HepG2 (cell line): ENCODE results near the gene CIB1. TPM values are rescaled to one million over a fixed set of nuclear protein-coding genes. Genes with fewer than 3 reads are reported as not detected.

ENCODE experiments used
- BCL6 ChIP-seq: IDR thresholded peaks from 2 replicates; pipeline ENCODE4 v1.6.1; 2016; ENCODE audit warnings: missing genetic modification reagents, missing compliant biosample characterization
- MIER3 ChIP-seq: IDR thresholded peaks from 2 replicates; pipeline ENCODE4 v1.6.1; 2016; ENCODE audit warnings: missing compliant biosample characterization, borderline replicate concordance
- SIN3A ChIP-seq: IDR thresholded peaks from 2 replicates; pipeline ENCODE4 v1.6.1; 2011; ENCODE audit warnings: low read depth, mild to moderate bottlenecking, control low read depth, low read length, borderline replicate concordance
- THAP11 ChIP-seq: IDR thresholded peaks from 2 replicates; pipeline ENCODE4 v1.6.1; 2016; ENCODE audit warnings: missing biosample characterization, missing genetic modification reagents
- THAP7 ChIP-seq: sonication (generic); formaldehyde crosslinking; IDR thresholded peaks from 2 replicates; pipeline ENCODE4 v1.8.1; 2023; ENCODE audit warnings: mild to moderate bottlenecking, missing genetic modification reagents
- ZBTB44 ChIP-seq: sonication (generic); formaldehyde crosslinking; IDR thresholded peaks from 2 replicates; pipeline ENCODE4 v1.4.0; 2020; ENCODE audit warnings: missing genetic modification reagents
- ZFX ChIP-seq: sonication (generic); formaldehyde crosslinking; IDR thresholded peaks from 2 replicates; pipeline ENCODE4 v1.4.0; 2020; ENCODE audit warnings: mild to moderate bottlenecking, low read depth, missing genetic modification reagents, moderate library complexity
- ZNF367 ChIP-seq: sonication (generic); formaldehyde crosslinking; IDR thresholded peaks from 2 replicates; pipeline ENCODE4 v1.4.0; 2020; ENCODE audit warnings: missing genetic modification reagents, borderline replicate concordance
- ZNF44 ChIP-seq: sonication (generic); formaldehyde crosslinking; IDR thresholded peaks from 2 replicates; pipeline ENCODE4 v1.5.1; 2020; ENCODE audit warnings: mild to moderate bottlenecking, missing genetic modification reagents
- ZNF672 ChIP-seq: sonication (generic); formaldehyde crosslinking; IDR thresholded peaks from 2 replicates; pipeline ENCODE4 v1.8.1; 2022; ENCODE audit warnings: missing genetic modification reagents
- ZNF691 ChIP-seq: sonication (generic); formaldehyde crosslinking; IDR thresholded peaks from 2 replicates; pipeline ENCODE4 v1.4.0; 2020; ENCODE audit warnings: missing genetic modification reagents, low read depth, mild to moderate bottlenecking, borderline replicate concordance
- ZNF724P ChIP-seq: sonication (generic); formaldehyde crosslinking; IDR thresholded peaks from 2 replicates; pipeline ENCODE4 v1.8.0; 2022; ENCODE audit warnings: missing genetic modification reagents, borderline replicate concordance
- ZNF879 ChIP-seq: sonication (generic); formaldehyde crosslinking; IDR thresholded peaks from 2 replicates; pipeline ENCODE4 v1.8.1; 2023; ENCODE audit warnings: missing genetic modification reagents
- ZSCAN9 ChIP-seq: IDR thresholded peaks from 2 replicates; pipeline ENCODE4 v1.6.1; 2016; ENCODE audit warnings: borderline replicate concordance
- polyA plus RNA-seq, 8 experiments: library from polyadenylated mRNA; depleted of rRNA in 3 of 8; stranded (reverse) in 7 of 8; unstranded in 1 of 8; fragments of >200 nt; fragmentation: Illumina TruSeq in 4 of 8; extraction: Trizol in 4 of 8; gene quantifications; 2 replicates each; pipeline versions ENCODE4 v1.2.1 to v1.2.3, GENCODE V29; 2011 to 2016; ENCODE audit warnings: low read depth in 4 of 8, missing spikeins in 1 of 8, mixed read lengths in 1 of 8; ENCODE audit not compliant: insufficient read depth in 1 of 8
- total RNA-seq, 5 experiments: library from RNA; depleted of rRNA; stranded (reverse); fragments of >200 nt; fragmentation: Illumina TruSeq; extraction: Trizol; gene quantifications; 2 replicates each; pipeline ENCODE4 v1.2.3, GENCODE V29; 2016; ENCODE audit warnings: low read depth in 1 of 5
- TF ChIP-seq, protein P1 (sequence below): sonication (generic); formaldehyde crosslinking; IDR thresholded peaks from 2 replicates; pipeline ENCODE4 v1.5.0; 2020; ENCODE audit warnings: mild to moderate bottlenecking, missing genetic modification reagents, borderline replicate concordance
- TF ChIP-seq, protein P2 (sequence below): IDR thresholded peaks from 2 replicates; pipeline ENCODE4 v1.6.1; 2016; ENCODE audit warnings: missing biosample characterization, missing genetic modification reagents, low read depth

CIB1 gene
- total and polyA plus RNA-seq, 2 of the 13 experiments (the other 11 are each of a cell fraction or from before 2014, with no cell fraction given) = 38.7 to 72.7 TPM

DNA sequence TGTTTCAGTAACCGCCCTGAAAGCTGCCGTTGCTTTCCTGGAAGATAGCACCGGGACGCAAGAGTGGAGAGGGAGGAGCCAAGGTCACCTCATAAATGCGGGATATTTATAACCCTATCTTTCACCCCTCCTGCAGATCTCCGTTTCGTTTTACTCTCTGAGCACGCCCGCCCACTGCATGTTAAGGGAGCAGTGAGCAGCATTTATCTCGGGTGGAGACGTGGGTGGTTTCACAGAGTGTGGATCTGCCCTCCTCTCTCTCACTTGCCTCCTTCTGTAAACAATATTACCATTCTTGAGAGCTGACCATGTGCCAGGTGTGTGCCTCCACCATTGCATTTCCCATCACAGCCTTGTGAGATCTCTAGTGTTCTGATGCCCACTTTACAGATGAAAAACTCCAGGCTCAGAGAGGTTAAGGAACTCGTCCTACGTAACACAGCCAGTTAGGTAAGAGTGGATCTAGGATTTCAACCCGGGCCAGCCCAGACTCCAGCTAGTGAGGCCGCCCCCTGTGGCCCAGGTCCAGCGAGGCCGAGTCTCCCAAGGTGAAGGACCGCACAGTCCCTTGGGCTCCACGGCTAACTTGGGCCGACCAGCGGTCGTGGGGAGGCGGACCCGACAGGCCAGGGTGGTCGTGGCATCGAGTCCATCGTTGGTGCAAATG lies 49.5 kb downstream of the CIB1 start (continued):
- TF ChIP-seq, protein P1, sequence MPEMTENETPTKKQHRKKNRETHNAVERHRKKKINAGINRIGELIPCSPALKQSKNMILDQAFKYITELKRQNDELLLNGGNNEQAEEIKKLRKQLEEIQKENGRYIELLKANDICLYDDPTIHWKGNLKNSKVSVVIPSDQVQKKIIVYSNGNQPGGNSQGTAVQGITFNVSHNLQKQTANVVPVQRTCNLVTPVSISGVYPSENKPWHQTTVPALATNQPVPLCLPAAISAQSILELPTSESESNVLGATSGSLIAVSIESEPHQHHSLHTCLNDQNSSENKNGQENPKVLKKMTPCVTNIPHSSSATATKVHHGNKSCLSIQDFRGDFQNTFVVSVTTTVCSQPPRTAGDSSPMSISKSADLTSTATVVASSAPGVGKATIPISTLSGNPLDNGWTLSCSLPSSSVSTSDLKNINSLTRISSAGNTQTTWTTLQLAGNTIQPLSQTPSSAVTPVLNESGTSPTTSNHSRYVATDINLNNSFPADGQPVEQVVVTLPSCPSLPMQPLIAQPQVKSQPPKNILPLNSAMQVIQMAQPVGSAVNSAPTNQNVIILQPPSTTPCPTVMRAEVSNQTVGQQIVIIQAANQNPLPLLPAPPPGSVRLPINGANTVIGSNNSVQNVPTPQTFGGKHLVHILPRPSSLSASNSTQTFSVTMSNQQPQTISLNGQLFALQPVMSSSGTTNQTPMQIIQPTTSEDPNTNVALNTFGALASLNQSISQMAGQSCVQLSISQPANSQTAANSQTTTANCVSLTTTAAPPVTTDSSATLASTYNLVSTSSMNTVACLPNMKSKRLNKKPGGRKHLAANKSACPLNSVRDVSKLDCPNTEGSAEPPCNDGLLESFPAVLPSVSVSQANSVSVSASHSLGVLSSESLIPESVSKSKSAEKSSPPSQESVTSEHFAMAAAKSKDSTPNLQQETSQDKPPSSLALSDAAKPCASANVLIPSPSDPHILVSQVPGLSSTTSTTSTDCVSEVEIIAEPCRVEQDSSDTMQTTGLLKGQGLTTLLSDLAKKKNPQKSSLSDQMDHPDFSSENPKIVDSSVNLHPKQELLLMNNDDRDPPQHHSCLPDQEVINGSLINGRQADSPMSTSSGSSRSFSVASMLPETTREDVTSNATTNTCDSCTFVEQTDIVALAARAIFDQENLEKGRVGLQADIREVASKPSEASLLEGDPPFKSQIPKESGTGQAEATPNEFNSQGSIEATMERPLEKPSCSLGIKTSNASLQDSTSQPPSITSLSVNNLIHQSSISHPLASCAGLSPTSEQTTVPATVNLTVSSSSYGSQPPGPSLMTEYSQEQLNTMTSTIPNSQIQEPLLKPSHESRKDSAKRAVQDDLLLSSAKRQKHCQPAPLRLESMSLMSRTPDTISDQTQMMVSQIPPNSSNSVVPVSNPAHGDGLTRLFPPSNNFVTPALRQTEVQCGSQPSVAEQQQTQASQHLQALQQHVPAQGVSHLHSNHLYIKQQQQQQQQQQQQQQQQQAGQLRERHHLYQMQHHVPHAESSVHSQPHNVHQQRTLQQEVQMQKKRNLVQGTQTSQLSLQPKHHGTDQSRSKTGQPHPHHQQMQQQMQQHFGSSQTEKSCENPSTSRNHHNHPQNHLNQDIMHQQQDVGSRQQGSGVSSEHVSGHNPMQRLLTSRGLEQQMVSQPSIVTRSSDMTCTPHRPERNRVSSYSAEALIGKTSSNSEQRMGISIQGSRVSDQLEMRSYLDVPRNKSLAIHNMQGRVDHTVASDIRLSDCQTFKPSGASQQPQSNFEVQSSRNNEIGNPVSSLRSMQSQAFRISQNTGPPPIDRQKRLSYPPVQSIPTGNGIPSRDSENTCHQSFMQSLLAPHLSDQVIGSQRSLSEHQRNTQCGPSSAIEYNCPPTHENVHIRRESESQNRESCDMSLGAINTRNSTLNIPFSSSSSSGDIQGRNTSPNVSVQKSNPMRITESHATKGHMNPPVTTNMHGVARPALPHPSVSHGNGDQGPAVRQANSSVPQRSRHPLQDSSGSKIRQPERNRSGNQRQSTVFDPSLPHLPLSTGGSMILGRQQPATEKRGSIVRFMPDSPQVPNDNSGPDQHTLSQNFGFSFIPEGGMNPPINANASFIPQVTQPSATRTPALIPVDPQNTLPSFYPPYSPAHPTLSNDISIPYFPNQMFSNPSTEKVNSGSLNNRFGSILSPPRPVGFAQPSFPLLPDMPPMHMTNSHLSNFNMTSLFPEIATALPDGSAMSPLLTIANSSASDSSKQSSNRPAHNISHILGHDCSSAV (CRISPR knock-in tag) = no peak
- TF ChIP-seq THAP7 (CRISPR knock-in tag) = no peak
- 0 out of 2 replicates have a peak, but pooled peaks have one; percentile 52 for TF ChIP-seq ZNF724P (CRISPR knock-in tag)
- 0 out of 2 replicates have a peak, but pooled peaks have one; percentile 34 for TF ChIP-seq ZNF691 (CRISPR knock-in tag)
- 0 out of 2 replicates have a peak, but pooled peaks have one; percentile 26 for TF ChIP-seq SIN3A
- TF ChIP-seq ZNF44 (CRISPR knock-in tag) = 0 out of 2 replicates have a peak, but pooled peaks have one; percentile 14
- TF ChIP-seq BCL6 (CRISPR knock-in tag) = 0 out of 2 replicates have a peak, but pooled peaks have one; percentile 10
- no peak for TF ChIP-seq THAP11 (CRISPR knock-in tag)
- no peak; the same call in 1 of the 2 replicates for TF ChIP-seq ZNF879
- TF ChIP-seq, protein P2, sequence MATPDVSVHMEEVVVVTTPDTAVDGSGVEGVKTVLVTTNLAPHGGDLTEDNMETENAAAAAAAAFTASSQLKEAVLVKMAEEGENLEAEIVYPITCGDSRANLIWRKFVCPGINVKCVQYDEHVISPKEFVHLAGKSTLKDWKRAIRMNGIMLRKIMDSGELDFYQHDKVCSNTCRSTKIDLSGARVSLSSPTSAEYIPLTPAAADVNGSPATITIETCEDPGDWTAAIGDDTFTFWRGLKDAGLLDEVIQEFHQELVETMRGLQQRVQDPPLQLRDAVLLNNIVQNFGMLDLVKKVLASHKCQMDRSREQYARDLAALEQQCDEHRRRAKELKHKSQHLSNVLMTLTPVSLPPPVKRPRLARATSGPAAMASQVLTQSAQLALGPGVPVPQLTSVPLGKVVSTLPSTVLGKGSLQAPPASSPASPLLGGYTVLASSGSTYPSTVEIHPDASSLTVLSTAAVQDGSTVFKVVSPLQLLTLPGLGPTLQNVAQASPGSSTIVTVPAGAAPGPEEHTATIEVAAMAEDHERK (CRISPR knock-in tag) = no peak
- no peak for TF ChIP-seq ZSCAN9
- no peak for TF ChIP-seq ZNF672
- TF ChIP-seq ZNF367 (CRISPR knock-in tag) = no peak
- peak; percentile 23; the same call in 1 of the 2 replicates for TF ChIP-seq MIER3 (CRISPR knock-in tag)
- no peak for TF ChIP-seq ZBTB44 (CRISPR knock-in tag)
- TF ChIP-seq ZFX = peak; percentile 65
